ENCODE data around the gene XRCC1.
A peak's percentile ranks its signal among the peaks of the same experiment; 100 is the strongest.

XRCC1 gene

GRCh38 chr19:43582495-43582894, 7.2 kb upstream of the XRCC1 start:
- H3K27ac ChIP-seq: no peak overlapping the region
- TF ChIP-seq ZFX (IDR thresholded peaks at IDR 0.05) (no peak), CTCF (conservative IDR thresholded peaks at IDR 0.05) (no peak)

GRCh38 chr19:43581467-43581866, 6.1 kb upstream of the XRCC1 start:
- H3K27ac ChIP-seq: no peak overlapping the region
- TF ChIP-seq CTCF (conservative IDR thresholded peaks at IDR 0.05) (no peak), ZFX (IDR thresholded peaks at IDR 0.05) (no peak)

- no peak for TF ChIP-seq ZFX (IDR thresholded peaks at IDR 0.05)
- TF ChIP-seq CTCF (conservative IDR thresholded peaks at IDR 0.05): no peak
- H3K27ac ChIP-seq: no peak overlapping the region
Measured at GRCh38 chr19:43578787-43579186, 3.5 kb upstream of the XRCC1 start.

DNA sequence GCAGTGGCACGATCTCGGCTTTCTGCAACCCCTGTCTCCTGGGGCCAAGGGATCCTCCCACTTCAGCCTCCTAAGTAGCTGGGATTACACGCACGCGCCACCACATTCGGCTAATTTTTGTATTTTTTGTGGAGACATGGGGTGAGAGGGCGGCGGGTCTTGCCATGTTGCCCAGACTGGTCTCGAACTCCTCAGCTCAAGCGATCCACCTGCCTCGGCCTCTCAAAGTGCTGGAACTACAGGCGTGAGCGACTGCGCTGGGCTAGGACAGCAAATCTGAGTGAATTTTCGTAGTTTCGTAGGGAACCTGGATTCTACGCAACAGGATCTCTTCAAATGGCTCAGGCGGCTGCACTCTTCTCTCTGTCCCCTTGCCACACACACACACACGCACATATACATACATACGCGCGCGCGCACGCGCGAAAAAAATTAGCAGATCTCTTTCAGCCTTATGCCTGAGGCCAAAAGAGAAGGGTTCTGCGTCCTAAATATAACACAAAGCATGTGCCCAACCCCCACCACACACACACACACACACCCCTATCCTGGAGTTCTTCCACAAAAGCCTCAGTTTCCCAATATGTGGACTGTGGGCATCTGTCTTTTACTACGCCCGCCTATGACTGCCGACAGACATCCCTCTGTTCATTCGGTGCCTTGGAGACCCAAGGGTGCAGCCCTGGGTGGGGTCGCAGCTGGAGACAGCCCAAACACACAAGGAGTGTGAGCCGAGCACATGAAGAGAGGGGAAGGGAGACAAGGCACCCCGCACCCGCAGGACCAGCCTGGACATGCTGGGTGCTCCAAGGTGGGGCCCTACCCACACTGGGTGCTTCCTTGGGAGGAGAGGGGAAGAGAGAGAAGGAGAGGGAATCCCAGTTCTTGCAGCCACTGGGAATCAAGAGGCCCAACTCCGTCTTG, 890 bp upstream of the XRCC1 start:
- H3K27ac ChIP-seq: peak overlapping the region; percentile 85
- TF ChIP-seq ZFX (IDR thresholded peaks at IDR 0.05) (no peak), CTCF (conservative IDR thresholded peaks at IDR 0.05) (no peak)

- H3K27ac ChIP-seq: peak overlapping the region; percentile 85
- TF ChIP-seq CTCF (conservative IDR thresholded peaks at IDR 0.05) (no peak), ZFX (IDR thresholded peaks at IDR 0.05) (no peak)
Measured at GRCh38 chr19:43574424-43575155, 737 bp downstream of the XRCC1 start.

- no peak for TF ChIP-seq ZFX (IDR thresholded peaks at IDR 0.05)
- TF ChIP-seq CTCF (conservative IDR thresholded peaks at IDR 0.05): no peak
- H3K27ac ChIP-seq: no peak overlapping the region
Measured at GRCh38 chr19:43572171-43572588, 3.1 kb downstream of the XRCC1 start.

Measured in C4-2B (cell line).